Glomerular visceral epithelial cell (primary cell): Measurements from ENCODE around the gene MACROD2.
"Not testable (repeated sequence)": the region's sequence is repeated elsewhere in the genome, so short reads cannot be mapped to it uniquely, and the experiment has no call there.

ENCODE experiments used
- DNase-seq: peaks from one replicate; pipeline ENCODE4 v3.0.0-alpha.2; 2016; ENCODE audit errors: extremely low spot score

The MACROD2 gene

DNA sequence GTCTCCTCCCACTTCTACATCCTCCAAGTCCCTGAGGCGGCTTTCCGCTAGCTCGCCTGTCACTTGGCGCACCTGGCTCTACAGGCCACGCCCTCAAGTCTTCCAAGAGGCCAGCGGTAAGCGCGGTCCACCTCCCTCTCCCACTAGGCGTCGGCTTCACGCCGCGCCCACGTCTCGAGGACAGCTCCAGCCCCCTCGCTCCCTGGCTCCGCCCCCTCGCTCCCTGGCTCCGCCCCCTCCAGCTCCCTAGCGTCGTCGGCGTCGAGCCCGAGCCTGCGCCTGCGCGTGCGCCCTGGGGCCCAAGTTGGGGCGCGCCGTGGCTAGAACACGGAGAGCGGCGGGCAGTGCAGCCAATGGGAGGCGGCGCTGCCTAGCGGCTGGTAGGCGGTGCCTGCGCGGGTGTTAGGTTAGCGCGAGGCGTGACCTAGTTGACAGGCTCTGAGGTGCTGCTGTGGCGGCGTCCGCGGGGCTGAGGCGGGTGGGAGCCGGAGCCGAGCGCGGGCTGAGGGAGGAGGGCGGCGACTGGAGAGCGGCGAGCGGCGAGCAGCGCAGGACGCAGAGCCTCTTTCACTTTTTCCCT, at the start of gene MACROD2:
TSS of gene MACROD2 (plus strand) at position 431 of the 580 bp plus-strand sequence.
- peak; percentile 99 for DNase-seq

DNA sequence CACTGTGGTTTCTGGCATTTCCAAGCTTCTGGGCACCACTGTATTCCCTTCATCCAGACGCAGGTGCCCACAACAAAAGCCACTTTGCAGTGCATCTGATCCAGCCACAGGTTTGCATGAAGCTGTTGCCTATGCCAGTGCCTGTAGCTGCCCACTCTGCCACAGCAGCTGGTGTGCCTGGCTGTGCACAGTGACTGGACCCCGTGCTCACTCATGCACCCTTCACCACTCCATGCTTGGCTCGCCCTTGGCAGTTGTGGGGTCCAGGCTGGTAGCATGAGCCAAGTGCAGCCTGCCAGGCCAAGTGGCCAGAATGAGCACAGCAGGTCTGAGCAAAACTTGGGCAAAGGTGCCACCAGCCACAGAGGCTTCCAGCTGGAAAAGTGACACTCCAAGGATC, 47.6 kb upstream of the MACROD2 start:
- DNase-seq = no peak

- no peak for DNase-seq
Observed at GRCh38 chr20:13953227-13953626, 42.1 kb upstream of the MACROD2 start.

- DNase-seq = no peak
Observed at GRCh38 chr20:13960119-13960518, 35.2 kb upstream of the MACROD2 start.

- DNase-seq = no peak
Observed at GRCh38 chr20:13960525-13960924, 34.8 kb upstream of the MACROD2 start.

DNA sequence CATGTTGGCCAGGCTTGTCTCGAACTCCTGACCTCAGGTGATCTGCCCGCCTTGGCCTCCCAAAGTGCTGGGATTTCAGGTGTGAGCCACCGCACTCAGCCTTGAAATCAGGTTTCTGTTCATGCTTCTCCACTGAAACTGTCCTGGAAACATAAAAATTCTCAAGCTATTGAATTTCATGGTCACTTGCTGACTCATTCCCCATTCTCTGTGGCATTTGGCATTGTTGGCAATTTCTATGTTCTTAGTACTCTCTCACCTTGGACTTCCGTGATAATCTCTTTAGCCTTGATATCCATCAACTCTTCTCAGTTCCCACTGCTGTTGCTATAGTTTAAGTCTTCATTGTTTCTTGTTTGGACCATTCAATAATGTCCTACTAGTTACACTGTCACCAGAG, 11.1 kb upstream of the MACROD2 start:
- peak; percentile 13 for DNase-seq

- no peak for DNase-seq
Observed at GRCh38 chr20:13990465-13990864, 4.9 kb upstream of the MACROD2 start, which contains the start of gene SEL1L2. Gene SEL1L2 (minus strand): TSS chr20:13990614. CDS start chr20:13990534, 80 bp downstream.

- DNase-seq = no peak
Observed at GRCh38 chr20:13991311-13991710, 4.0 kb upstream of the MACROD2 start.

DNA sequence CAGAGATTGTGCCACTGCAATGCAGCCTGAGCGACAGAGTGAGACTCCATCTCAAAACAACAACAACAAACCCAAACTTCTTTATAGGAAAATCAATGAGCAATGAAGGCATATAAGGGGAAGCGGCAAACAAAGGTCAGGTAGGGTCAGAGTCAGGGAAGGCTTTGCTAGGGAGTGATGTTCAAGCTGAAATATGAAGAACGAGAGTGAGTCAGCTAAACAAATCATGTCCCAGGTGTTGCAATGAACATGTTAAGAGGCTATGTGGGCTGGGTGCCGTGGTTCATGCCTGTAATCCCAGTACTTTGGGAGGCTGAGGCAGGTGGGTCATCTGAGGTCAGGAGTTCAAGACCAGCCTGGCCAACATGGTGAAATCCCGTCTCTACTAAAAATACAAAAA, 3.4 kb upstream of the MACROD2 start:
- not testable (repeated sequence) for DNase-seq

GRCh38 chr20:13995841-13996240, 525 bp downstream of the MACROD2 start:
- peak; percentile 60 for DNase-seq

- DNase-seq = peak; percentile 6
Observed at GRCh38 chr20:13996265-13996664, 949 bp downstream of the MACROD2 start.

DNA sequence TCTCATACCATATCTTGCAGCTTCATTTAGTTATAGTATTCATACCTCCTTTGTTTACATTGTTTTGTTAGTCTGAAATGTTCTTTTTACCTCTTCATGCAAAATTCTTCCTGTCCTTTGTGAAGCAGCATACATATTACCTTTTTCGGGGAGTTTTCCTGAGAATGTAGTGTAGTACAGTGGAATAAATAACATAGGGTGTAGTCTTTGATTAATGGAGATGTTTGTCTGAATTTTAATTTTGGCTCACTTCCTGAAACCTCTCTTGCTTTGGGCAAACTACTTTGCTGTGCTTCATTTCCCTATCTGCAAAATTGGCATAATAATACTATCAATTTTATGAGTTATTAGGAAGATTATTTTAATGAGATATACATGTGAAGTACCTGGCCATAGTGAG, 5.6 kb downstream of the MACROD2 start:
- no peak for DNase-seq

DNA sequence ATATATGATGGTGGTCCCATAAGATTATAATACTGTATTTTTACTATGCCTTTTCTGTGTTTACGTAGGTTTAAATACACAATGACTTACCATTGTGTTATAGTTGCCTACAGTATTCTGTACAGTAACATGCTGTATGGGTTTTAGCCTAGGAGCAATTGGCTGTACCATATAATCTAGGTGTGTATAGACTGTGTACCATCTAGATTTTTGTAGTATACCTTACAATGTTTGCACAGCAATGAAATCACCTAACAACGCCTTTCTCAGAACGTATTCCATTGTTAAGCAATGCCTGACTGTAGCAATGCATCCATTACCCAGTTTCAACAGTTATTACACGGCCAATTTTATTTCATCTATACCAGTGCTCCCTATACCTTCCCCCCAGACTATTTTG, 10.7 kb downstream of the MACROD2 start:
- no peak for DNase-seq

GRCh38 chr20:14009208-14009607, 13.9 kb downstream of the MACROD2 start:
- DNase-seq = no peak

GRCh38 chr20:14012671-14013070, 17.4 kb downstream of the MACROD2 start:
- DNase-seq = no peak

GRCh38 chr20:14030991-14031390, 35.7 kb downstream of the MACROD2 start:
- no peak for DNase-seq

DNA sequence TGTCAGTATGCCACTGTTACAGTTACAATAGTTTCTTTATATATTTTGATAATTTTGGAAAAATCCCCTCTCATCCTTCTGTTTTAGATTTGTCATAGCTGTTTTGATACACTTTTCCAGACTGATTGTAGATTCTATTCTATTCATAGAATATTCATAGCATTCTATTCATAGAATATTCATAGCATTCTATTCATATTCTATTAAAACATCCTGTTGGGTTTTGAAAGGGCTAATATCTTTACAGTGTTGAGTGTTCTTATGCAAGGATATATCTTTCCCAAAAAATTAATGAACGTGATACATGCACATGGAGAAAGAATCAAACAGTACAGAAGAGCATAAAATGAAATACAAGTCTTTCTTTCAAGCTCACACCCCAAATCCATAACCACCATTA, 38.0 kb downstream of the MACROD2 start:
- DNase-seq = no peak

- no peak for DNase-seq
Observed at GRCh38 chr20:14036567-14036966, 41.3 kb downstream of the MACROD2 start.

DNA sequence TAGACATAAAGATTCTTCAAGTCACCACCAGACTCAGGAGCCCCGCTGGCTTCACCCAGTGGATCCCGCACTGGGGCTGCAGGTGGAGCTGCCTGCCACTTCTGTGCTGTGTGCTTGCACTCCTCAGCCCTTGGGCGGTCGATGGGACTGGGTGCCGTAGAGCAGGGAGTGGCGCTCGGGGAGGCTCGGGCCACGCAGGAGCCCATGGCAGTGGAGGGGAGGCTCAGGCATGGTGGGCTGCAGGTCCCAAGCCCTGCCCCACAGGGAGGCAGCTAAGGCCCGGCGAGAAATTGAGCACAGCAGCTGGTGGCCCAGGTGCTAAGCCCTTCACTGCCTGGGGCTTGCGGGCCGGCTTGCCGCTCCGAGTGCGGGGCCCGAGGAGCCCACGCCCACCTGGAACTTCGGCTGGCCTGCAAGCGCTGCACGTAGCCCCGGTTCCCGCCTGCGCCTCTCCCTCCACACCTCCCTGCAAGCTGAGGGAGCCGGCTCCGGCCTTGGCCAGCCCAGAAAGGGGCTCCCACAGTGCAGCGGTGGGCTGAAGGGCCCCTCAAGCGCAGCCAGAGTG, 49.5 kb downstream of the MACROD2 start:
- DNase-seq = not testable (repeated sequence)

DNA sequence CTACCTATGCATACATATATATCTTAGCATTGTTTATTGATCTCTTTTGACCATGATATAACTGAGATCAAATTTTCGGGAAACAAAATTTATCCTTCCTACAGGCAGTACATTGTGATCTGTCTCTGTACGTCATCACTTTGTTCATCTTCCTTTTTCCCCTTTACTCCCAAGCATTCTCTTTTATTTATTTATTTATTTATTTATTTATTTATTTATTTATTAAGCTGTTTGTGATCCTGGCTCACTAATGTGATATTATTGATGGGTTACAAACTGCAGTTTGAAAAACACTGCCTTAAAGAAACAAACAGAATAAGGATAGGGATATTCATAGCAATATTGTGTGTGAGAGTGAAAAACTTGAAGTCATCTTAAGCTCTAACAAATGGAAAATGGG, 51.2 kb downstream of the MACROD2 start:
- no peak for DNase-seq

DNA sequence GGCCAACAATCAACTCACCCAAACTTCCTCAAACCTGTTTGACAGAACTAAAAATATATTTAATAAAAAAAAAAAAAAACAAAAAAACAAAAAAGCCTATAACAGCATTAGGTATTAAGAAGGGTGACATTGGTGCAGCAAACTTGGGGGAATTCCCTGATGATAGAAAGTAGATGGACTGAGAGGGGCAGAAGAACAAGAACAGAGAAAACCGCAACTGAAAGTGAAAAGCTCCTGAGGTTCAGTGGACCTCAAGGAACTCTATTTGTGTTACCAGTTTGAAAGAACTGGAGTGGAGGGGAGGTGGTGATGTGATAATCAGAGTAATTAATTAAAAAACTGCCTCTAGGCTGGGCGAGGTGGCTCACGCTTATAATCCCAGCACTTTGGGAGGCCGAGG, 53.8 kb downstream of the MACROD2 start:
- no peak for DNase-seq

DNA sequence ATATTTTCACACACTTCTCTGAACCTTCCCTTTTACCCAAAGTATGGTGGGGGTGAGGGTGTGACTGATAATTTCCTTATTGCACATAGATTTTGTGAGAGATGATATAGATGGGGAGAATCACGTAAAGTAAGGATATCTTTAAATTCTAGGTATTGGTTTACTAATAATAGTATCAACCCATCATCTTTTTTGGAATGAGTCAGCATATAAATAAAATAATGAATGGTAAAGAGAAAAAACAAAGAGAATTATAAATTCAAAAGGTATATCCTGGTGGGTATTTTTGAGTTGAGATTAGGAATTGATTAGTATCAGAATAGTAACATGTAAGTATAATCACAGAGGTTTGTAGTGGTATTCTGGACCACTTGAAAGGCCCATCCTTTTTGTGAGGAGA, 56.1 kb downstream of the MACROD2 start:
- no peak for DNase-seq

- DNase-seq = peak; percentile 73
Observed at GRCh38 chr20:14055127-14055742, 59.9 kb downstream of the MACROD2 start.
